ENCODE data around the gene RPL29.
"Not testable (repeated sequence)": the region's sequence is repeated elsewhere in the genome, so short reads cannot be mapped to it uniquely, and the experiment has no call there.

RPL29 gene

GRCh38 chr3:51995346-51996163, at the start of gene RPL29:
Gene RPL29 (minus strand): TSS chr3:51995895. CDS start chr3:51995461, 434 bp downstream.
- peak; percentile 91 for DNase-seq

GRCh38 chr3:52044869-52045619, 49.3 kb upstream of the RPL29 start:
- DNase-seq = no peak

GRCh38 chr3:52043750-52044149, 48.1 kb upstream of the RPL29 start:
- no peak for DNase-seq

DNA sequence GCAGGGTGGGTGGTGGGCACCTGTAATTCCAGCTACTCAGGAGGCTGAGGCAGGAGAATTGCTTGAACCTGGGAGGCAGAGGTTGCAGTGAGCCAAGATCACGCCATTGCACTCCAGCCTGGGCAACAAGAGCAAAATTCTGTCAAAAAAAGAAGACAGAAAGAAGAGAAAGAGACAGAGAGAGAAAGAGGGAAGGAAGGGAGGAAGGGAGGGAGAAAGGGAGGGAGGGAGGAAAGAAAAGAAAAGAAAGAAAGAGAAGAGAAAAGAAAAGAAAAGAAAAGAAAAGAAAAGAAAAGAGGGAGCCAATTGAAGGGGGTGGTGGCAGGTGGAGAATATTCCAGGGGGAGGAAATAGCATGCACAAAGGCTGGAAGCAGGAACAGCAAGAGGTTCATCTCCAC, 47.3 kb upstream of the RPL29 start:
- not testable (repeated sequence) for DNase-seq

- DNase-seq = no peak
Observed at GRCh38 chr3:52041118-52041731, 45.5 kb upstream of the RPL29 start.

DNA sequence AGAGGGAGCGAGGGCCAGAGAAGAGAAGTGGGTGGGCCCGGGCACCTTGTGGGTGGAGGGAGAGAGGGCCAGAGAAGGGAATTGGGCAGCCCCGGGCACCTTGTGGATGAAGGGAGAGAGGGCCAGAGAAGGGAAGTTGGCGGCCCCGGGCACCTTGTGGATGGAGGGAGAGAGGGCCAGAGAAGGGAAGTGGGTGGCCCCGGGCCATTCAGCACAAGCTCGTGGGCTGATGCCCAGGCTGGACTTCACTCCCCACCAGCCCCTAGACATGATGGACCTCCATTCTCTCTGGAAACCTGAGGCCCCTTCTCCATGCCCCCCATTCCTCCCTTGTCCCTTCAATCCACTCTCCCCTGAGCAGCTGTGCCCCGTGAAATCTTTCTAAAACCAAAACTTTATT, 44.9 kb upstream of the RPL29 start:
- DNase-seq = no peak

- DNase-seq = no peak
Observed at GRCh38 chr3:52039846-52040245, 44.2 kb upstream of the RPL29 start.

DNA sequence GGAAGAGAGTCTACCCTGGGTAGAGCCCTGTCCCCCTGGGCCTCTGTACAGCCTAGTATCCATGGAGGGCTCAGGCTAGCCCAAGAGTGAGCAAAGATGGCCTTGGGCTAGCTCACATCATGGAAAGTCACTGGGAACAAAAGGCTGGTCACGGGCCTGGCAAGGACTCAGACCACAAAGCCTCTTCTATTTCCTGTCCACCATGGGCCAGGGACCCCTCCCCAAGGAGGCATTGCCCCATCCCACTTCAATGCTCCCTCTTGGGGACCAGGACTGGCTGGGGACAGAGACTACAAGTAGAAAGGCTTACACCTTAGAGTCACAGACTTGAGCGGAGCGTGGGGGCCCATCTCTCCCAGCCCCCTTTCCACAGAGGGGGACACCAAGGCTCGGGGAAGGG, 43.7 kb upstream of the RPL29 start:
- no peak for DNase-seq

- no peak for DNase-seq
Observed at GRCh38 chr3:52038227-52038626, 42.5 kb upstream of the RPL29 start.

- no peak for DNase-seq
Observed at GRCh38 chr3:52037291-52037690, 41.6 kb upstream of the RPL29 start.

- no peak for DNase-seq
Observed at GRCh38 chr3:52036829-52037228, 41.1 kb upstream of the RPL29 start.

GRCh38 chr3:52036222-52036694, 40.6 kb upstream of the RPL29 start:
- DNase-seq = no peak

GRCh38 chr3:52034651-52035050, 39.0 kb upstream of the RPL29 start:
- DNase-seq = no peak

- no peak for DNase-seq
Observed at GRCh38 chr3:52034212-52034611, 38.5 kb upstream of the RPL29 start.

DNA sequence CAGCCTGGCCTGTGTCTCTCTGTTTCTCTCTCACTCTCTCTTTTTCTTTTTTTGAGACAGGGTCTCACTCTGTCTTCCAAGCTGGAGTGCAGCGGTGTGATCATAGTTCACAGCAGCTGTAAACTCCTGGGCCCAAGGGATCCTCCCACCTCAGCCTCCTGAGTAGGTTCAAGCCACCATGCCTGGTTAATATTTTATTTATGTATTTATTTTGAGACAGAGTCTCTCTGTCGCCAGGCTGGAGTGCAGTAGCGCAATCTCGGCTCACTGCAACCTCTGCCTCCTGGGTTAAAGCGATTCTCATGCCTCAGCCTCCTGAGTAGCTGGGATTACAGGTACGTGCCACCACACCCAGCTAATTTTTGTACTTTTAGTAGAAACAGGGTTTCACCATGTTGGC, 38.1 kb upstream of the RPL29 start:
- not testable (repeated sequence) for DNase-seq

GRCh38 chr3:52032702-52033408, 37.2 kb upstream of the RPL29 start:
- no peak for DNase-seq

GRCh38 chr3:52031896-52032295, 36.2 kb upstream of the RPL29 start:
- no peak for DNase-seq

GRCh38 chr3:52030714-52031310, 35.1 kb upstream of the RPL29 start:
- no peak for DNase-seq

GRCh38 chr3:52029535-52029934, 33.8 kb upstream of the RPL29 start:
- no peak for DNase-seq

DNA sequence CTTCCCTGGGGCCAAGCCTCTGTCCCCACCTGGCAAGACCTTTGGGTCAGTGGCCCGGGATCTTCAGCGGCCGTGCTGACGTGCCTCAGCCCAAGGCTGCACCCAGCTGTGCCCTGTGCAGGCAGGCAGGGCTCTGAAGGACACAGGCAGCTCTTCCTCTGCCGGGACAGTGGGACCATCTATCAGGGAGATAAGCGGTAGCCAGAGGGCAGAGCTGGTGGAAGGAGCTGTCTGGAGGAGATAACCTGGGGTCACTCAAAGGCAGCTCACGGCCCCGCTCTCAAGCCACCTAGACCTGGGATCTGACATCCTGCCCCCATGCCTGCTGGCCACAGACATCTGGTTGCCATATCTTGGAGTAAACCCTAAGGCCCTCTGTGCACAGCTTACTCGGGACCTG, 33.4 kb upstream of the RPL29 start:
- no peak for DNase-seq

- DNase-seq = no peak
Observed at GRCh38 chr3:52028572-52028971, 32.9 kb upstream of the RPL29 start.

DNA sequence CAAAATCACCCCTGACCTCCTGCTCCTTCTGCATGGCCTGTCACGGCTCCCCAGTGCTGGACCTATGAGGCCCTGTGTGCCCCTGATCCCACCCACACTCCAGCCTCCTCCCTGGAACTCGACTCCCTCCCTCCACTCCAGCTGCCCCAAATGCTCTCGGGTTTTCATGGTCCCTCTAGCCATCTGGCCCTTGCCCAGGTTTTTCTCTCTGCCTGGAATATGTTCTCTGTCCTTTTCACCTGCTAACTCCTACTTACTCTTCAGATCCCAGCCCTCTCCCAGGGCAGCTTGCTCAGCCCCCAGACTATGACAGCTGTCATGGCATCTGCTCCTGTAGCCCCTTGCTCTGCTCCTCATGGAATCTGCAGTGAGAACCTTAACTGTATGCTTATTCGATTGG, 30.3 kb upstream of the RPL29 start:
- no peak for DNase-seq

- DNase-seq = no peak
Observed at GRCh38 chr3:52025453-52025852, 29.8 kb upstream of the RPL29 start.

Data from activated gamma-delta T cell treated with Interleukin-2 at 50 U/mL for 16 hours (primary cell).